Measurements from ENCODE around the gene MIPOL1. TPM values are rescaled to one million over a fixed set of nuclear protein-coding genes. Genes with fewer than 3 reads are reported as not detected.

MIPOL1 gene
- total RNA-seq, 1 experiment from 2014 or later: 15.4 TPM

- TF ChIP-seq, protein P1, sequence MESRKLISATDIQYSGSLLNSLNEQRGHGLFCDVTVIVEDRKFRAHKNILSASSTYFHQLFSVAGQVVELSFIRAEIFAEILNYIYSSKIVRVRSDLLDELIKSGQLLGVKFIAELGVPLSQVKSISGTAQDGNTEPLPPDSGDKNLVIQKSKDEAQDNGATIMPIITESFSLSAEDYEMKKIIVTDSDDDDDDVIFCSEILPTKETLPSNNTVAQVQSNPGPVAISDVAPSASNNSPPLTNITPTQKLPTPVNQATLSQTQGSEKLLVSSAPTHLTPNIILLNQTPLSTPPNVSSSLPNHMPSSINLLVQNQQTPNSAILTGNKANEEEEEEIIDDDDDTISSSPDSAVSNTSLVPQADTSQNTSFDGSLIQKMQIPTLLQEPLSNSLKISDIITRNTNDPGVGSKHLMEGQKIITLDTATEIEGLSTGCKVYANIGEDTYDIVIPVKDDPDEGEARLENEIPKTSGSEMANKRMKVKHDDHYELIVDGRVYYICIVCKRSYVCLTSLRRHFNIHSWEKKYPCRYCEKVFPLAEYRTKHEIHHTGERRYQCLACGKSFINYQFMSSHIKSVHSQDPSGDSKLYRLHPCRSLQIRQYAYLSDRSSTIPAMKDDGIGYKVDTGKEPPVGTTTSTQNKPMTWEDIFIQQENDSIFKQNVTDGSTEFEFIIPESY (IDR thresholded peaks at IDR 0.05; ENCODE audit: extremely low read depth, insufficient replicate concordance, low read length): no peak
- TF ChIP-seq JUND (IDR thresholded peaks at IDR 0.05): no peak
- TF ChIP-seq, protein P2, sequence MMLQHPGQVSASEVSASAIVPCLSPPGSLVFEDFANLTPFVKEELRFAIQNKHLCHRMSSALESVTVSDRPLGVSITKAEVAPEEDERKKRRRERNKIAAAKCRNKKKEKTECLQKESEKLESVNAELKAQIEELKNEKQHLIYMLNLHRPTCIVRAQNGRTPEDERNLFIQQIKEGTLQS (IDR thresholded peaks at IDR 0.05): no peak
- no peak for TF ChIP-seq ELF1 (IDR thresholded peaks at IDR 0.05; ENCODE audit: borderline replicate concordance, low read depth)
- TF ChIP-seq EZH2phosphoT487 (IDR thresholded peaks at IDR 0.05; ENCODE audit: borderline replicate concordance): no peak
Observed at GRCh38 chr14:37197421-37198272, at the start of gene MIPOL1 (continued).

DNA sequence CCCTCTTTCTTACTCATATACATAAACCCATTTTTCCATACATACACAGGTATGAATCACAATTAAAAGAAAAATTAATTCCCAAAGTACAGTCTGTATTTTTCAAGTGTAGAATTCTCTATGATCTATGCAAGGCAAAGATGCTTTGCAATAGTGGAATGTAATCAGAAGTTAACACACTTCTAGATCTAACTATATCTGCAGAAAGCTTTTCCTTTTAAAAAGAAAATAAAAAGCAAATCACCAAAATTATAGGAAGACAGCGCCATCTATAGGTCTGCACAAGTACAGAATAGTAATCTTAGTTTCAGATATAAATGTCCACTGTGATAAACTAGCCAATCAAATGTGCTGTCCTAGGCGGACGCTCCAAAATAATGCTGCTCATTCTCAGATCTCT is 47.3 kb upstream of the MIPOL1 start:
- BruUV-seq (replicated peaks): no TSS peak

More for the DNA sequence above, 47.3 kb upstream of the MIPOL1 start:
- Histone ChIP-seq H3K4me2 (ENCODE audit: low read length) (peak overlapping the region; percentile 39), H3K4me1 (ENCODE audit: control insufficient read depth in 1 of 2, insufficient read depth in 2 of 2, low read length in 2 of 2) (peaks cover 0 to 3% of the 10 kb centered on the region in 2 experiments; a peak in 1 of 4 replicates), H3K27ac (ENCODE audit: low read depth, low read length) (no peak overlapping the region), H3K9ac (ENCODE audit: low read length) (no peak overlapping the region), H3K9me2 (ENCODE audit: insufficient read depth) (no peaks in the 10 kb centered on the region), H3K36me3 (ENCODE audit: control insufficient read depth in 1 of 2, insufficient read depth in 2 of 2, low read length in 2 of 2) (no peaks in the 10 kb centered on the region), H2AFZ (ENCODE audit: low read depth, low read length, poor library complexity, severe bottlenecking) (no peak overlapping the region), H3K9me3 (ENCODE audit: control insufficient read depth in 1 of 2, insufficient read depth in 1 of 2, low read depth in 1 of 2, low read length in 2 of 2) (no peaks in the 10 kb centered on the region), H3K4me3 (replicated peaks in 1 of 2; ENCODE audit: low read depth in 1 of 2, low read length in 2 of 2) (no peak overlapping the region), H3K27me3 (ENCODE audit: insufficient read depth, low read length) (no peaks in the 10 kb centered on the region), H3K79me2 (ENCODE audit: insufficient read depth, low read length) (no peaks in the 10 kb centered on the region), H4K20me1 (ENCODE audit: insufficient read depth) (no peaks in the 10 kb centered on the region)
- TF ChIP-seq POLR2AphosphoS5 (IDR thresholded peaks at IDR 0.05; ENCODE audit: low read depth, low read length): no peak
- TF ChIP-seq POLR2A (IDR thresholded peaks at IDR 0.05; ENCODE audit: borderline replicate concordance, extremely low read depth, insufficient read depth, insufficient read length): no peak
- peak; percentile 68 for TF ChIP-seq RAD21 (IDR thresholded peaks at IDR 0.05; ENCODE audit: low read depth)
- TF ChIP-seq, protein P3, sequence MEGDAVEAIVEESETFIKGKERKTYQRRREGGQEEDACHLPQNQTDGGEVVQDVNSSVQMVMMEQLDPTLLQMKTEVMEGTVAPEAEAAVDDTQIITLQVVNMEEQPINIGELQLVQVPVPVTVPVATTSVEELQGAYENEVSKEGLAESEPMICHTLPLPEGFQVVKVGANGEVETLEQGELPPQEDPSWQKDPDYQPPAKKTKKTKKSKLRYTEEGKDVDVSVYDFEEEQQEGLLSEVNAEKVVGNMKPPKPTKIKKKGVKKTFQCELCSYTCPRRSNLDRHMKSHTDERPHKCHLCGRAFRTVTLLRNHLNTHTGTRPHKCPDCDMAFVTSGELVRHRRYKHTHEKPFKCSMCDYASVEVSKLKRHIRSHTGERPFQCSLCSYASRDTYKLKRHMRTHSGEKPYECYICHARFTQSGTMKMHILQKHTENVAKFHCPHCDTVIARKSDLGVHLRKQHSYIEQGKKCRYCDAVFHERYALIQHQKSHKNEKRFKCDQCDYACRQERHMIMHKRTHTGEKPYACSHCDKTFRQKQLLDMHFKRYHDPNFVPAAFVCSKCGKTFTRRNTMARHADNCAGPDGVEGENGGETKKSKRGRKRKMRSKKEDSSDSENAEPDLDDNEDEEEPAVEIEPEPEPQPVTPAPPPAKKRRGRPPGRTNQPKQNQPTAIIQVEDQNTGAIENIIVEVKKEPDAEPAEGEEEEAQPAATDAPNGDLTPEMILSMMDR (IDR thresholded peaks at IDR 0.05 in 2 of 3, conservative IDR thresholded peaks at IDR 0.05 in 1 of 3; ENCODE audit: borderline replicate concordance in 1 of 3, insufficient read depth in 1 of 3, low read depth in 2 of 3, low read length in 2 of 3): peak; percentile 62 to 89 (median 69); a peak in 5 of 6 replicates
- intact Hi-C loops (cut with micrococcal nuclease): loop anchor here (2.0 to 10.0 kb wide), 2 partner anchors 598 to 1266 kb away; no protein-coding TSS in a partner anchor
- DNase-seq (ENCODE audit: low read depth, low spot score) (no peak), ATAC-seq (peak; percentile 91)
- CTCF ChIA-PET: interaction anchor here (0.6 to 4.2 kb wide), 36 partner anchors 8 to 1332 kb away, joined by 3 to 46 read pairs (median 4); partner anchors contain the start of gene PAX9
- RAD21 ChIA-PET (ENCODE audit: low non-redundant PET in 1 of 2, low total read pairs in 2 of 2, uncharacterized antibody in 2 of 2, unreplicated experiment in 2 of 2): interaction anchor here (0.5 to 1.1 kb wide), 4 partner anchors 30 to 597 kb away, joined by 3 read pairs; no protein-coding TSS in a partner anchor
- POLR2A ChIA-PET: no interaction called here

Data from HCT116 (cell line).